ENCODE results near the gene HCFC1R1. TPM values are rescaled to one million over a fixed set of nuclear protein-coding genes. Genes with fewer than 3 reads are reported as not detected.

Gene HCFC1R1
- total RNA-seq, 1 donor from 2014 or later = 47.0 TPM

GRCh38 chr16:2982402-2982801, 41.3 kb downstream of the HCFC1R1 start:
- Mint-ChIP-seq H3K27me3 (ENCODE audit: low read depth, unreplicated experiment) (peaks cover 13% of the 10 kb centered on the region), H3K4me1 (ENCODE audit: low read depth, unreplicated experiment) (peaks cover 3% of the 10 kb centered on the region), H3K36me3 (ENCODE audit: low read depth, unreplicated experiment) (no peaks in the 10 kb centered on the region), H3K27ac (ENCODE audit: unreplicated experiment) (peak overlapping the region; percentile 18), H3K9me3 (ENCODE audit: unreplicated experiment) (no peaks in the 10 kb centered on the region), H3K4me3 (ENCODE audit: unreplicated experiment) (peak overlapping the region; percentile 60)
- H3K79me2 ChIP-seq (ENCODE audit: insufficient read depth, low read length) = peaks cover 6% of the 10 kb centered on the region
- H3K4me2 ChIP-seq (ENCODE audit: low read length) = no peak overlapping the region
- H2AFZ ChIP-seq (ENCODE audit: low read depth, low read length) = no peak overlapping the region
- H3K36me3 ChIP-seq (ENCODE audit: insufficient read depth, low read length) = no peaks in the 10 kb centered on the region
- DNase-seq (ENCODE audit: low read depth) = no peak
- H3K4me1 ChIP-seq (ENCODE audit: insufficient read depth, low read length) = peaks cover 17% of the 10 kb centered on the region
- no peaks in the 10 kb centered on the region for H3K9me3 ChIP-seq (ENCODE audit: insufficient read depth, low read depth, low read length)
- FAIRE-seq = no peak
- no peaks in the 10 kb centered on the region for H3K27me3 ChIP-seq (ENCODE audit: insufficient read depth, low read length)
- TF ChIP-seq CTCF (IDR thresholded peaks at IDR 0.05; ENCODE audit: insufficient read depth, low read depth, low read length) (no peak), EZH2 (IDR thresholded peaks at IDR 0.05; ENCODE audit: insufficient read depth, low read length) (no peak)
- no peak overlapping the region for H3K4me3 ChIP-seq (ENCODE audit: insufficient read depth, low read depth, low read length)
- no peaks in the 10 kb centered on the region for H4K20me1 ChIP-seq (ENCODE audit: insufficient read depth, low read length)
- no peak overlapping the region for H3K9ac ChIP-seq (ENCODE audit: low read length)
- no peak overlapping the region for H3K27ac ChIP-seq (ENCODE audit: low read depth, low read length)

- H3K4me3 Mint-ChIP-seq (ENCODE audit: unreplicated experiment) = peak overlapping the region; percentile 83
Observed at GRCh38 chr16:2981899-2982250, 41.9 kb downstream of the HCFC1R1 start.

More at GRCh38 chr16:2981899-2982250, 41.9 kb downstream of the HCFC1R1 start:
- no peak overlapping the region for H3K9ac ChIP-seq (ENCODE audit: low read length)
- DNase-seq (ENCODE audit: low read depth) = no peak
- no peaks in the 10 kb centered on the region for H3K9me3 ChIP-seq (ENCODE audit: insufficient read depth, low read depth, low read length)
- H3K4me2 ChIP-seq (ENCODE audit: low read length) = no peak overlapping the region
- no peak overlapping the region for H2AFZ ChIP-seq (ENCODE audit: low read depth, low read length)
- FAIRE-seq = no peak
- no peaks in the 10 kb centered on the region for H3K36me3 Mint-ChIP-seq (ENCODE audit: low read depth, unreplicated experiment)
- no peaks in the 10 kb centered on the region for H3K27me3 ChIP-seq (ENCODE audit: insufficient read depth, low read length)
- H3K4me1 Mint-ChIP-seq (ENCODE audit: low read depth, unreplicated experiment) = peaks cover 3% of the 10 kb centered on the region
- peaks cover 6% of the 10 kb centered on the region for H3K79me2 ChIP-seq (ENCODE audit: insufficient read depth, low read length)
- no peak overlapping the region for H3K27ac Mint-ChIP-seq (ENCODE audit: unreplicated experiment)
- H4K20me1 ChIP-seq (ENCODE audit: insufficient read depth, low read length) = no peaks in the 10 kb centered on the region
- H3K27me3 Mint-ChIP-seq (ENCODE audit: low read depth, unreplicated experiment) = peaks cover 14% of the 10 kb centered on the region
- no peaks in the 10 kb centered on the region for H3K36me3 ChIP-seq (ENCODE audit: insufficient read depth, low read length)
- H3K9me3 Mint-ChIP-seq (ENCODE audit: unreplicated experiment) = no peaks in the 10 kb centered on the region
- H3K4me3 ChIP-seq (ENCODE audit: insufficient read depth, low read depth, low read length) = no peak overlapping the region
- H3K4me1 ChIP-seq (ENCODE audit: insufficient read depth, low read length) = peaks cover 17% of the 10 kb centered on the region
- H3K27ac ChIP-seq (ENCODE audit: low read depth, low read length) = no peak overlapping the region
- no peak for TF ChIP-seq EZH2 (IDR thresholded peaks at IDR 0.05; ENCODE audit: insufficient read depth, low read length)
- TF ChIP-seq CTCF (IDR thresholded peaks at IDR 0.05; ENCODE audit: insufficient read depth, low read depth, low read length) = no peak
